NCI-H2196 treated with DMSO at 0.1 percent for 48 hours (cell line): ENCODE measurements around the gene PRDM16.

ENCODE experiments used
- DNase-seq: peaks from one replicate; lab custom pipeline; 2025; ENCODE audit not compliant: unreplicated experiment; lab: John Stamatoyannopoulos, UW

PRDM16 gene

GRCh38 chr1:3420218-3420951 is 351.4 kb downstream of the PRDM16 start:
- DNase-seq = no peak

- no peak for DNase-seq
Measured at GRCh38 chr1:3422638-3423037, 353.6 kb downstream of the PRDM16 start.

- DNase-seq = no peak
Measured at GRCh38 chr1:3423245-3423829, 354.3 kb downstream of the PRDM16 start.

- DNase-seq = no peak
Measured at GRCh38 chr1:3423896-3424611, 355.1 kb downstream of the PRDM16 start.

DNA sequence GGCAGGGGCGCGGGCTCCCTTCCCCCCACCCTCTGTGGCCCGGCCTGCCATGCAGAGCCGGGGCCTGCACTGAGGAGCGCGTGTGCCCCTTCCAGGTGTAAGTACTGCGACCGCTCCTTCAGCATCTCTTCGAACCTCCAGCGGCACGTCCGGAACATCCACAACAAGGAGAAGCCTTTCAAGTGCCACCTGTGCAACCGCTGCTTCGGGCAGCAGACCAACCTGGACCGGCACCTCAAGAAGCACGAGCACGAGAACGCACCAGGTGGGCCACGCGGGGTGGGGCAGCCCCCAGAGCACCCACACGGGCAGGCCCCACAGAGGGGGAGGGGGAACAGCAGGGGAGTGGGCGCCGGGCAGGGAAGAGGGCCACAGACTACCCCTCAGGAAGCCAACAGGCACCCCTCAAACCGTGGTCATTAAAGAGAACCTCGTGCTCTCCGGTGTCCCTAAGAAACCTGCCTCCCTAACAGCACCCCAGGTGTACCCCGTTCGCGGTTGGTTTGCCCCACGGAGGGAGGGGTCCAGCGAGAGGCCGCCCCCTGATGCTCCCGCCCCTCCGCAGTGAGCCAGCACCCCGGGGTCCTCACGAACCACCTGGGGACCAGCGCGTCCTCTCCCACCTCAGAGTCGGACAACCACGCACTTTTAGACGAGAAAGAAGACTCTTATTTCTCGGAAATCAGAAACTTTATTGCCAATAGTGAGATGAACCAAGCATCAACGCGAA is 356.6 kb downstream of the PRDM16 start:
- DNase-seq = no peak

DNA sequence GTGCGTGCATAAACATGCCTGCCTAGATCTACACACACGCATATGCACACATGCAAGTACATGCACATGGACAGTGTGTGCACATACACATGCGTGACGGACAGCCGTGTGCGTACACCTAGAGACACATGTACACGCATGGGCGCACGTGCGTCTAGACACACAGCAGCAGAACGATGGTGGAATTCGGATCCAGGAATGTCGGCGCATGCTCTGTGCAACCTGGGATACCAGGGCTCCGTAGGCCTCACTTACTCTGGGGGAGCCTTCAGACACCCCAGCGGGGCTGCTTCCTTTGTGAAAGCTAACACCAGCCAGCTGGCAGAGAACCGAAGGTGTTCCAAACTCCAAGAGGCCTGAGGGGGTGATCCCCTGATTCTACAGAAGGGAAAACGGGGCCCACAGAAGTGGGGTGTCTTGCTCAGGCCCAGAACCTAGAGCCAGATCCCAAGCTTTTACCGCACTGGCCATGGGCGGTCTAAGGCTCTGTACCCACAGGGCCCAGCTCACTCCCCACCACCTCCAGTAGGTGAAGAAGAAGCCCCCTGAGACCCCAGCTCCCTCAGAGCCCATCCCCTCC is 358.0 kb downstream of the PRDM16 start:
- DNase-seq = no peak

DNA sequence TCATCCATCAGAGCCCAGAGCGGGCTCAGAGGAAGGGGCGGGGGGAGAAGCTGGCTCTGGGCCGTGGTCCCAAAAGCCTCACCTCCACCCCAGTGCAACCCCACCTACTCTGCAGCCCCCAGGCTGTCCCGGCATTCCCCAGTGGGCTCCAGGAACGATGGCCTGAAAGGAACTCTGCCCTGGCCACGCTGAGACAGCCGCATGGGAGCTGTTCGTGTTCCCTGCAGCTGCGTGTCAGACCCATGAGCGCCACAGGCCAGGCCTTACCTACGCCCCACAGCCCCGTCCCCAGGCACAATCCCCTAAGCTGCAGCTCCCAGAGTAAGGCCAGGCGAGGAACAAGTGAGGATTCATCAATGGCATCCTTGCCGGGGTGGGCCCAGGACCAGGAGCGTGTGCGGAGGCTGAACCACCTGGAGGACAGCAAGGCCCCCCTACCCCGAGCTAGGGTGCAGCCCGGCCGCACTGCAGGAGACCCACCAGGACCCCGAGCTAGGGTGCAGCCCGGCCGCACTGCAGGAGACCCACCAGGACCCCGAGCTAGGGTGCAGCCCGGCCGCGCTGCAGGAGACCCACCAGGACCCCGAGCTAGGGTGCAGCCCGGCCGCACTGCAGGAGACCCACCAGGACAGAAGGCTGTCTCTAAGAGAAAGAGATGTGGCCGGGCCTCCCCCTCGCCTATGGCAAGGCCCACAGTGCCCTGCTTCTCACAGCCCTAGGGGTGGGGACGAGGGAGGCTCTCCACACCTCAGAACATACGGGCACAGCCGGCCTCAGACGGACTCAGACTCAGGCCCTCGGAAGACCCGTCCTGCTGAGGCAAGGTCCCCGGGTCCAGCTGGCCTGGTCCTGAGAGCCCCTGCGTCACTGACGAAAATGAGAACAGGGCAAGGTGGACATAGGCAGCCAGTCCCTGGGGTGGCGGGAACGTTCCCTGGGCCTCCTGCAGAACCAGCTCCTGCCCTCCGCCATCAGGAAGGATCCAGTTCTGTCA is 359.0 kb downstream of the PRDM16 start:
- DNase-seq = no peak

GRCh38 chr1:3428899-3429298 is 359.9 kb downstream of the PRDM16 start:
- DNase-seq = no peak

GRCh38 chr1:3429320-3429719 is 360.3 kb downstream of the PRDM16 start:
- DNase-seq = no peak

GRCh38 chr1:3429766-3430165 is 360.8 kb downstream of the PRDM16 start:
- no peak for DNase-seq

GRCh38 chr1:3430406-3430805 is 361.4 kb downstream of the PRDM16 start:
- no peak for DNase-seq

DNA sequence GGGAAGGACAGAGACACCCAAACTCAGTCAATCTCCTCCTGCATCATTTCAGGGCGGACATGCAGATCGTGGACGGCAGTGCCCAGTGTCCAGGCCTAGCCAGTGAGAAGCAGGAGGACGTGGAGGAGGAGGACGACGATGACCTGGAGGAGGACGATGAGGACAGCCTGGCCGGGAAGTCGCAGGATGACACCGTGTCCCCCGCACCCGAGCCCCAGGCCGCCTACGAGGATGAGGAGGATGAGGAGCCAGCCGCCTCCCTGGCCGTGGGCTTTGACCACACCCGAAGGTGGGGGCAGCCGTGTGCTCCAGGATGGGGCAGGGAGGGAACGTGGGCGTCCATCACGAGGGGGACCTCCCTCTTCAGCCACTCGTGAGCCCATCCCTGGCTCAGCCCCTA is 361.8 kb downstream of the PRDM16 start:
- DNase-seq = no peak

DNA sequence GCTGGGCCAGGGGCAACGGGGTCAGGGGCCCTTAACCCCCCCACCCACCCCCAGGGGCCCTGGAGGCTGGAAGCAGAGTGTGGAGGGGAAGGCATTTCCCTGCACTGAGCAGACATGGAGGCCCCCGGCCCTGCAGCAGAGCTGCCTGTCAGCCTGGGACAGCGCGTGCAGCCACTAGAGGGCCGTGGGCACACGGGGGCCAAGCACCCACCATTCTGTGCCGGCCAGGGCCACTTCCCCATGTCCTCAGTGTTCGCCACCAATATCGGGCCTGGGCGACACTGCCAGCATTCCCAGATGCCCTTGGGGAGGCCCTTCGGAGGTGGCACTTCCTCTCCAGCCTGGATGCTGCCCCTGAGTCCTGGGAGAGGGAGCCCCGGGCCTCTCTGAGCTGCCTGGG is 362.3 kb downstream of the PRDM16 start:
- no peak for DNase-seq

- no peak for DNase-seq
Measured at GRCh38 chr1:3431686-3432085, 362.7 kb downstream of the PRDM16 start.

GRCh38 chr1:3432306-3432705 is 363.3 kb downstream of the PRDM16 start:
- DNase-seq = no peak

DNA sequence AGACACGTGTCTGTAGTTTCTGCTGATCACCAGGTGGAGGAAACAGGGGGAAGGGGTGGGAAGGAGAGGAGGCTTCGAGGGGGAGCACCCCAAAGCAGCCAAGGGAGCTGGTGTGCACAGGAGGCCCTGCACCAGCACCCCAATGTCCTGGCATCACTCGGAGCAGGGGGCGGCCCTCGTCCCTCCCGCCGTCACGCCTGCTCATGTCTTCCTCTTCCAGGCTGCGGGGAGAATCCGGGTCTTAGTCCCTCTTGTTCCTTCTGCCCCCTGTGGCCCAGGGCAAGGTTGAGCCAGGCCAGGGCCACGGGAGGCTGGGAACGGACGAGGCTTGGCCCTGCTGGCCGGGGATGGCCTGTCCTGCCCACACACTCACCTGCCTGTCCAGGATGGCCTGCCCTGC is 364.1 kb downstream of the PRDM16 start:
- no peak for DNase-seq

GRCh38 chr1:3433596-3434320 is 364.8 kb downstream of the PRDM16 start:
- no peak for DNase-seq

DNA sequence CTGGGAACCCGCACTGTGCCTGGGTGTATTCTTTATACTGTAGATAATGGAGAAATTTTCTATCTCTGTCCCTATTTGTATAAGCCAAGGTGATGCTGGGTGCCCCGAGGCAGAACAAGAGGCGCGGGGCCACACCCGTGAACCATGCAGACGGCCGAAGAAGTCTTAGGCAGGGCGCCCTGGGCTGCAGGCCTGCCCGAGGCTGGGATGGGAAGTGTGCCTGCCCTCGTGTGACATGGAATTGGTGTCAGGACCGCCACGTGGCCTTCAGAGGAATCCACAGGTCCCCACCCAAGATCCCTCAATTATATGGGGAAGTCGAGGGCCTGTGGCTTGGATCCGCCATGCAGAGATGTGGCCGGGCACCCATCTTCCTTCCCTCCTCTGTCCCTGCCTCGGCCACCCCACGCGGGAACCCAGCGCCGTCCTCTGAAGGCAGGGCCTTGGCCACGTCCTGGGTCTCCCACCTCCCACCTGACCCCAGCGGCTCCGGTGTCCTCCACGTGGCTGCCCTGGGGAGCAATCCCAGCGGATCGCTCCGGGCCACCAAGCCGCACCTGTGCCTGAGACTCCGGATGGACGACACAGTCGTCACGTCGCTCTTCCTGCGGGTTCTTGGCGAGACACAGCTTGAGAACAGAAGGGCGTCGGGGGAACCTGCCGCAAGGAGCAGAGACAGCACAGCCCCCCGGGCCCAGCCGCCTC is 365.6 kb downstream of the PRDM16 start:
- no peak for DNase-seq

GRCh38 chr1:3435666-3436065 is 366.7 kb downstream of the PRDM16 start:
- DNase-seq = no peak
